SK-MEL-5 (cell line): ENCODE results near the gene GSTA1. TPM values are rescaled to one million over a fixed set of nuclear protein-coding genes. Genes with fewer than 3 reads are reported as not detected.
"Not testable (repeated sequence)": the region's sequence is repeated elsewhere in the genome, so short reads cannot be mapped to it uniquely, and the experiment has no call there.

Source experiments
- DNase-seq: peaks from one replicate; pipeline ENCODE4 v3.0.0-alpha.2; 2016; ENCODE audit warnings: low read depth, low spot score
- in situ Hi-C: cut with HindIII; loops from 2 replicates; pipeline ENCODE4 v1.10.0; 2016; ENCODE audit warnings: low sequenced_read_pairs, high pct_unique_total_duplicates, low pct_unique_long_range_greater_than_20kb
- total RNA-seq: library from RNA; depleted of rRNA; stranded (reverse); fragments of >200 nt; shearing (Covaris generic); gene quantifications from 2 replicates; pipeline ENCODE4 v1.2.3, GENCODE V29; 2014

GSTA1 gene
- total RNA-seq, 1 experiment from 2014 or later, result not detected

GRCh38 chr6:52769399-52769798, 34.2 kb downstream of the GSTA1 start:
- DNase-seq, in situ Hi-C loops: not testable (repeated sequence)

GRCh38 chr6:52767658-52768057, 36.0 kb downstream of the GSTA1 start:
- DNase-seq, in situ Hi-C loops: not testable (repeated sequence)

GRCh38 chr6:52763322-52763916, 40.2 kb downstream of the GSTA1 start, which contains the start of gene GSTA2:
Gene GSTA2, minus strand, starts transcription at chr6:52763475. Its CDS starts 5,528 bp downstream, at chr6:52757947.
- in situ Hi-C loops, result not testable (repeated sequence)
- DNase-seq, result peak; percentile 26

- DNase-seq, in situ Hi-C loops: not testable (repeated sequence)
Measured at GRCh38 chr6:52761673-52762491, 41.7 kb downstream of the GSTA1 start.

GRCh38 chr6:52760105-52760765, 43.4 kb downstream of the GSTA1 start:
- in situ Hi-C loops, result no loop called here

GRCh38 chr6:52759085-52759484, 44.5 kb downstream of the GSTA1 start:
- in situ Hi-C loops, result no loop called here
- no peak for DNase-seq

More at GRCh38 chr6:52760105-52760765, 43.4 kb downstream of the GSTA1 start:
- no peak for DNase-seq

- not testable (repeated sequence) for DNase-seq
Measured at GRCh38 chr6:52757651-52758338, 45.8 kb downstream of the GSTA1 start.

GRCh38 chr6:52754443-52754842, 49.2 kb downstream of the GSTA1 start:
- no peak for DNase-seq
- in situ Hi-C loops, result no loop called here

More at GRCh38 chr6:52757651-52758338, 45.8 kb downstream of the GSTA1 start:
- in situ Hi-C loops, result not testable (repeated sequence)

GRCh38 chr6:52753137-52753536, 50.5 kb downstream of the GSTA1 start:
- in situ Hi-C loops, DNase-seq: not testable (repeated sequence)

- no peak for DNase-seq
- in situ Hi-C loops, result no loop called here
Measured at GRCh38 chr6:52752310-52752709, 51.3 kb downstream of the GSTA1 start.

- no peak for DNase-seq
- in situ Hi-C loops, result no loop called here
Measured at GRCh38 chr6:52749556-52750152, 54.0 kb downstream of the GSTA1 start.

GRCh38 chr6:52747301-52747700, 56.3 kb downstream of the GSTA1 start:
- not testable (repeated sequence) for DNase-seq

GRCh38 chr6:52746213-52746612, 57.4 kb downstream of the GSTA1 start:
- in situ Hi-C loops, result no loop called here
- no peak for DNase-seq

More at GRCh38 chr6:52747301-52747700, 56.3 kb downstream of the GSTA1 start:
- in situ Hi-C loops, result not testable (repeated sequence)

GRCh38 chr6:52745764-52746201, 57.8 kb downstream of the GSTA1 start:
- peak; percentile 82 for DNase-seq
- in situ Hi-C loops, result no loop called here

- in situ Hi-C loops, result no loop called here
Measured at GRCh38 chr6:52741872-52742271, 61.7 kb downstream of the GSTA1 start.

More at GRCh38 chr6:52741872-52742271, 61.7 kb downstream of the GSTA1 start:
- DNase-seq, result no peak
